Lung (tissue), 12 donors: ENCODE data around the gene KLHL6. TPM values are rescaled to one million over a fixed set of nuclear protein-coding genes. Genes with fewer than 3 reads are reported as not detected.

ENCODE experiments used
- ATAC-seq: fragments of 200-7000 bp; cut with Tn5 transposase; one replicate; pipeline ENCODE4 v1.9.1; 2020; ENCODE audit warnings: moderate number of reproducible peaks; ENCODE audit not compliant: insufficient read depth, low FRiP score
- DNase-seq, 3 donors: peaks; one replicate each; pipeline ENCODE4 v3.0.0-alpha.2; 2013 to 2017
- H3K27ac ChIP-seq, 2 donors: one replicate each; pipeline ENCODE4 v1.5.1; 2013; ENCODE audit warnings: mild to moderate bottlenecking in 2 of 2, moderate library complexity in 2 of 2, control low read depth in 1 of 2, inconsistent platforms in 1 of 2, low read depth in 1 of 2, low read length in 1 of 2
- H3K27me3 ChIP-seq, 3 donors: one replicate each; pipeline ENCODE4 v1.5.1; 2013; ENCODE audit warnings: low read length in 2 of 3; ENCODE audit not compliant: control insufficient read depth in 3 of 3, insufficient read depth in 3 of 3
- H3K36me3 ChIP-seq, 4 donors: one replicate each; pipeline ENCODE4 v1.5.1; 2013; ENCODE audit warnings: low read length in 4 of 4, mild to moderate bottlenecking in 1 of 4, moderate library complexity in 1 of 4; ENCODE audit not compliant: control insufficient read depth in 4 of 4, insufficient read depth in 4 of 4
- H3K4me1 ChIP-seq, 5 donors: one replicate each; pipeline ENCODE4 v1.5.1; 2013; ENCODE audit warnings: low read length in 5 of 5, mild to moderate bottlenecking in 2 of 5, moderate library complexity in 1 of 5; ENCODE audit not compliant: control insufficient read depth in 5 of 5, insufficient read depth in 5 of 5
- H3K4me3 ChIP-seq: one replicate; pipeline ENCODE4 v1.5.1; 2013; ENCODE audit warnings: mild to moderate bottlenecking, control low read depth, moderate library complexity
- H3K9ac ChIP-seq, 2 donors: one replicate each; pipeline ENCODE4 v1.5.1; 2013; ENCODE audit warnings: low read length in 2 of 2, control low read depth in 1 of 2; ENCODE audit not compliant: insufficient read depth in 1 of 2
- H3K9me3 ChIP-seq, 4 donors: one replicate each; pipeline ENCODE4 v1.5.1; 2013; ENCODE audit warnings: low read length in 3 of 4, mild to moderate bottlenecking in 1 of 4, moderate library complexity in 1 of 4; ENCODE audit not compliant: control insufficient read depth in 4 of 4, insufficient read depth in 3 of 4
- WGBS, 2 donors: extraction: QIAGEN DNeasy Blood & Tissue Kit; methylation state at CpG; one replicate each; pipeline ENCODE4 v1.1.7; 2013; 5-methylcytosine and 5-hydroxymethylcytosine counted together
- polyA plus RNA-seq, 2 donors: library from polyadenylated mRNA; stranded (reverse); fragments of 200-250 nt; gene quantifications; one replicate each; pipeline ENCODE4 v1.2.1, GENCODE V29; 2013
- total RNA-seq, 2 donors: library from RNA; depleted of rRNA in 1 of 2; stranded (reverse); fragments of >200 nt in 1 of 2; gene quantifications; one replicate each; pipeline ENCODE4 v1.2.1, GENCODE V29; 2014 to 2021
- TF ChIP-seq, protein P1 (sequence below): IDR thresholded peaks from 2 replicates; pipeline ENCODE4 v1.5.1; 2012; ENCODE audit warnings: mild to moderate bottlenecking; ENCODE audit errors: control extremely low read depth, extremely low read depth
- donor health status: control.
- donor health status: control.
- donor health status: Bipolar disorder and iron deficiency.
- donor health status: healthy.
- donor health status: DM: yes; HTN: yes; CAD: no.

KLHL6 gene
- total and polyA plus RNA-seq, 4 donors = 3.4 to 18.0 (median 14.1) TPM

DNA sequence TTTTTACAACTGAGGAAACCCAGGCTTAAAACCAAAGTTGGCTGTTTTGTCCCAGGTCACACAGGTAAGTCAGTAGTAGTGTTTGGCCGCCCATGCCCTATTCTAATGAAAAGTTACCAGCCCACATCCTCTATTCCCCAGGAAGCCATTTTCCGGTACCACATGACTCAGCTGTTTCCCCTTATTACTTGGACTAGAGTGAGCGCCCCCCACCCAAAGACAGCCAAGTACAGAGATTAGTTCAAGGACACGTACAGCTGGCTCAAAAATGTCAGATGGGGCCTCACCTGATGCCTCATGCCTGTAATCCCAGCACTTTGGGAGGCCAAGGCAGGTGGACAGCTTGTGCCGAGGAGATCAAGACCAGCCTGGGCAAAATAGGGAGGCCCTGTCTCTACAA is 8.5 kb upstream of the KLHL6 start:
- Histone ChIP-seq H3K9ac (no peak overlapping the region), H3K9me3 (no peaks in the 10 kb centered on the region), H3K36me3 (no peaks in the 10 kb centered on the region), H3K4me3 (no peak overlapping the region), H3K27ac (no peak overlapping the region), H3K27me3 (no peaks in the 10 kb centered on the region), H3K4me1 (peaks cover 0 to 13% (median 0%) of the 10 kb centered on the region in 5 donors)
- TF ChIP-seq, protein P1, sequence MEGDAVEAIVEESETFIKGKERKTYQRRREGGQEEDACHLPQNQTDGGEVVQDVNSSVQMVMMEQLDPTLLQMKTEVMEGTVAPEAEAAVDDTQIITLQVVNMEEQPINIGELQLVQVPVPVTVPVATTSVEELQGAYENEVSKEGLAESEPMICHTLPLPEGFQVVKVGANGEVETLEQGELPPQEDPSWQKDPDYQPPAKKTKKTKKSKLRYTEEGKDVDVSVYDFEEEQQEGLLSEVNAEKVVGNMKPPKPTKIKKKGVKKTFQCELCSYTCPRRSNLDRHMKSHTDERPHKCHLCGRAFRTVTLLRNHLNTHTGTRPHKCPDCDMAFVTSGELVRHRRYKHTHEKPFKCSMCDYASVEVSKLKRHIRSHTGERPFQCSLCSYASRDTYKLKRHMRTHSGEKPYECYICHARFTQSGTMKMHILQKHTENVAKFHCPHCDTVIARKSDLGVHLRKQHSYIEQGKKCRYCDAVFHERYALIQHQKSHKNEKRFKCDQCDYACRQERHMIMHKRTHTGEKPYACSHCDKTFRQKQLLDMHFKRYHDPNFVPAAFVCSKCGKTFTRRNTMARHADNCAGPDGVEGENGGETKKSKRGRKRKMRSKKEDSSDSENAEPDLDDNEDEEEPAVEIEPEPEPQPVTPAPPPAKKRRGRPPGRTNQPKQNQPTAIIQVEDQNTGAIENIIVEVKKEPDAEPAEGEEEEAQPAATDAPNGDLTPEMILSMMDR = no peak
- WGBS, 2 donors = 27 to 59% methylated on average over 5 of the region's 5 CpGs
- DNase-seq (no peak), ATAC-seq (no peak)

DNA sequence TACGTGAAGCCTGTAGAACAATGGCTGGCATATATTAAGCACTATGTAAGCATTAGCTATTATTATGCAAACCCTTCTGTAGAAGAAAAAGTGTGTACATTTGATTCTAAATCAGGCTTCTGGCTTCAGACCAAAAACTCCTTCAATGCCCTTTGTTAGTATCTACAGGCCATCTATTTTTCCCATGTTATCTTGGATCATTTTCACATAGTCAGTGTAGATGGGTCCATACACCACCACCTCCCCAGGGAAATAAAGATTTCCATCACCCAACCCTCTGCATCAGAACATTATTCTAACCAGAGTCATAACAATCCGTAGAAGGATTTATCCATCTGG is 8.0 kb upstream of the KLHL6 start:
- no peak overlapping the region for H3K27ac ChIP-seq
- no peak overlapping the region for H3K9ac ChIP-seq
- TF ChIP-seq, protein P1 = no peak
- DNase-seq (peak in 1 of 3 donors; percentile 42), ATAC-seq (no peak)
- no peak overlapping the region for H3K4me3 ChIP-seq
- H3K4me1 ChIP-seq = peaks cover 0 to 13% (median 0%) of the 10 kb centered on the region in 5 donors
- no peaks in the 10 kb centered on the region for H3K36me3 ChIP-seq
- H3K9me3 ChIP-seq = no peaks in the 10 kb centered on the region
- WGBS, 2 donors = 70 to 78% methylated on average over 2 of the region's 2 CpGs
- no peaks in the 10 kb centered on the region for H3K27me3 ChIP-seq

DNA sequence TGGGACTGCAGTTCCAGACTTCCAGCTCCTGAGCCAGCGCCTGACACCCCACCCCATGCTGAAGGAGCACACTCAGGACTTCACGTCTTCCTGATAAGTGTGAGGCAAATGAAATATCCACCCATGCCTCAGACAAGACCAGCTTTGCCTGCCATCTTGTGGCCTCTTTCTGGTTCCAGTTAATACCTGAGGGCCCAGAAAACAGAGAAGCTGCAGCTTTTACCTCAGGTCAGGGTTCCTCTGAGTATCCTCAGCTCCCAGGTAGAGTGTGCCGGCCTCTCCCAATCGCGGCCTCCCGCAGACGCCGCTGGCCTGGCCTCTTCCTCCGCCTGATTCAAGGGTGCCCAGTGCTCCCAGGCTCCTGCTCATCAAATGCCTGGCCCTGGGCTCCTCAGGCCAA is 5.1 kb upstream of the KLHL6 start:
- 69 to 71% methylated on average over 9 of the region's 9 CpGs for whole genome bisulfite sequencing, 2 donors
- Histone ChIP-seq H3K27me3 (no peaks in the 10 kb centered on the region), H3K4me3 (no peak overlapping the region), H3K9ac (no peak overlapping the region), H3K27ac (no peak overlapping the region), H3K4me1 (peaks cover 0 to 17% (median 0%) of the 10 kb centered on the region in 5 donors), H3K36me3 (no peaks in the 10 kb centered on the region), H3K9me3 (no peaks in the 10 kb centered on the region)
- ATAC-seq (no peak), DNase-seq (no peak)
- TF ChIP-seq, protein P1 = no peak

DNA sequence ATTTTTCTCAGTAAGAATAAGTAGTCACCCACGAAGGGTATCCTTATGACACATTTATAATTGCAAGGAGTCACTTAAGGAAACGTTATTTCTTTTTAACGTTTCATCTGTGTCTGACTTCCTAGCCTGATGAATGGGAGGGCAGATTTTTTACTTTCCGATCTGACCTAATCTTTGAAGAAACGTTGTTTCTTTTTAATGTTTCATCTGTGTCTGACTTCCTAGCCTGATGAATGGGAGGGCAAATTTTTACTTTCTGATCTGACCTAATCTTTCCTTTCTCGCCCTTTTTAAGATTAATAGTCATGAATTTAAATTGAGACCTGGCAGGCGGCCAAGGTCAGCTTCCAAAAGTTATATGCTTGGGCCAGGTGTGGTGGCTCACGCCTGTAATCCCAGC is 3.0 kb upstream of the KLHL6 start:
- ATAC-seq (no peak), DNase-seq (no peak)
- H3K4me3 ChIP-seq = no peak overlapping the region
- H3K36me3 ChIP-seq = no peaks in the 10 kb centered on the region
- H3K9ac ChIP-seq = no peak overlapping the region
- H3K27me3 ChIP-seq = no peaks in the 10 kb centered on the region
- H3K9me3 ChIP-seq = no peaks in the 10 kb centered on the region
- peaks cover 0 to 14% (median 0%) of the 10 kb centered on the region in 5 donors for H3K4me1 ChIP-seq
- 56 to 61% methylated on average over 8 of the region's 8 CpGs for WGBS, 2 donors
- H3K27ac ChIP-seq = no peak overlapping the region
- TF ChIP-seq, protein P1 = no peak
